Vagina (tissue), 2 donors: ENCODE data around the gene TXLNA.

Experiments
- POLR2A ChIP-seq, 2 donors: fragments of 450-650 bp; IDR thresholded peaks; one replicate each; pipeline ENCODE4 v1.6.1; 2017; ENCODE audit warnings: antibody characterized with exemption in 2 of 2, mild to moderate bottlenecking in 2 of 2, moderate library complexity in 2 of 2
- POLR2AphosphoS5 ChIP-seq, 2 donors: sonication (generic); formaldehyde crosslinking; IDR thresholded peaks; one replicate each; pipeline ENCODE4 v1.9.0; 2017; ENCODE audit warnings: antibody characterized with exemption in 2 of 2, mild to moderate bottlenecking in 2 of 2, low read depth in 1 of 2; ENCODE audit not compliant: insufficient read depth in 1 of 2
- TF ChIP-seq, protein P1 (sequence below), 3 experiments: fragments of 450-650 bp in 2 of 3; fragments of 200-600 bp in 1 of 3; sonication (generic) in 1 of 3; IDR thresholded peaks; one replicate each; pipeline ENCODE4 v1.5.1; 2017 to 2019; ENCODE audit warnings: antibody characterized with exemption in 3 of 3, mild to moderate bottlenecking in 2 of 3, moderate library complexity in 2 of 3

DNA sequence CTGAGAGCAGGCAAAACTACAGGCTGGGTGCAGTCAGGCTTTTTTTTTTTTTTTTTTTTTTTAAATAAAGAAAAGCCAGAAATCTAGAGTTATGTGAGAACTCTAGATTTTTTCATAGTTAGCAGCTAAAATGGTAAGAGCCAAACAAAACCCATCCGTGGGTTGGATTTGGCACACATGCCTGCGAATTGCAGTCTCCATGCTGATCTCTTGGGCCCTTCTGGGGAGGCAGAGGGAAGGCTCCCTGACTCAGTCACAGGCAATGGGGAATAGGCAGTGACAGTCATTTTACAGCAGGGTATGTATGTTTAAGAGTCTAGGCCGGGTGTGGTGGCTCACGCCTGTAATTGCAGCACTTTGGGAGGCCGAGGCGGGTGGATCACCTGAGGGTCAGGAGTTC is 2.6 kb downstream of the TXLNA start:
- TF ChIP-seq, protein P1, sequence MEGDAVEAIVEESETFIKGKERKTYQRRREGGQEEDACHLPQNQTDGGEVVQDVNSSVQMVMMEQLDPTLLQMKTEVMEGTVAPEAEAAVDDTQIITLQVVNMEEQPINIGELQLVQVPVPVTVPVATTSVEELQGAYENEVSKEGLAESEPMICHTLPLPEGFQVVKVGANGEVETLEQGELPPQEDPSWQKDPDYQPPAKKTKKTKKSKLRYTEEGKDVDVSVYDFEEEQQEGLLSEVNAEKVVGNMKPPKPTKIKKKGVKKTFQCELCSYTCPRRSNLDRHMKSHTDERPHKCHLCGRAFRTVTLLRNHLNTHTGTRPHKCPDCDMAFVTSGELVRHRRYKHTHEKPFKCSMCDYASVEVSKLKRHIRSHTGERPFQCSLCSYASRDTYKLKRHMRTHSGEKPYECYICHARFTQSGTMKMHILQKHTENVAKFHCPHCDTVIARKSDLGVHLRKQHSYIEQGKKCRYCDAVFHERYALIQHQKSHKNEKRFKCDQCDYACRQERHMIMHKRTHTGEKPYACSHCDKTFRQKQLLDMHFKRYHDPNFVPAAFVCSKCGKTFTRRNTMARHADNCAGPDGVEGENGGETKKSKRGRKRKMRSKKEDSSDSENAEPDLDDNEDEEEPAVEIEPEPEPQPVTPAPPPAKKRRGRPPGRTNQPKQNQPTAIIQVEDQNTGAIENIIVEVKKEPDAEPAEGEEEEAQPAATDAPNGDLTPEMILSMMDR (IDR thresholded peaks at IDR 0.05): no peak
- TF ChIP-seq POLR2A (IDR thresholded peaks at IDR 0.05): no peak
- TF ChIP-seq POLR2AphosphoS5 (IDR thresholded peaks at IDR 0.05; ENCODE audit: insufficient read depth in 1 of 2, low read depth in 1 of 2): no peak
